Kidney (tissue), 14 donors: ENCODE results near the gene YJU2. TPM values are rescaled to one million over a fixed set of nuclear protein-coding genes. Genes with fewer than 3 reads are reported as not detected.

Experiments used
- DNase-seq, 5 donors: peaks; one replicate each; pipeline ENCODE4 v3.0.0-alpha.2; 2013 to 2020
- FAIRE-seq: peaks from 2 replicates; lab custom pipeline; 2012; peaks lifted over from hg19 to GRCh38; lab: Jason Lieb, UNC
- H3K27ac ChIP-seq, 2 donors: one replicate each; pipeline ENCODE4 v1.7.0; 2013; ENCODE audit warnings: low read depth in 2 of 2, low read length in 2 of 2, inconsistent platforms in 1 of 2
- H3K27me3 ChIP-seq: one replicate; pipeline ENCODE4 v1.7.1; 2013; ENCODE audit warnings: low read length, inconsistent platforms; ENCODE audit not compliant: control insufficient read depth, insufficient read depth
- H3K36me3 ChIP-seq, 3 donors: one replicate each; pipeline versions ENCODE4 v1.7.0 to v1.7.1; 2013; ENCODE audit warnings: low read length in 3 of 3, control low read depth in 1 of 3, inconsistent platforms in 1 of 3; ENCODE audit not compliant: insufficient read depth in 3 of 3, control insufficient read depth in 2 of 3
- H3K4me1 ChIP-seq, 3 donors: one replicate each; pipeline versions ENCODE4 v1.7.0 to v1.7.1; 2013; ENCODE audit warnings: low read length in 3 of 3, inconsistent platforms in 1 of 3, low read depth in 1 of 3; ENCODE audit not compliant: control insufficient read depth in 2 of 3, insufficient read depth in 2 of 3
- H3K4me3 ChIP-seq, 3 donors: one replicate each; pipeline versions ENCODE4 v1.7.0 to v1.8.1; 2013; ENCODE audit warnings: low read length in 3 of 3, control low read depth in 1 of 3, inconsistent platforms in 1 of 3
- H3K9ac ChIP-seq, 3 donors: one replicate each; pipeline versions ENCODE4 v1.7.0 to v1.7.1; 2013; ENCODE audit warnings: low read length in 3 of 3, control low read depth in 1 of 3, inconsistent platforms in 1 of 3
- H3K9me3 ChIP-seq, 3 donors: one replicate each; pipeline versions ENCODE4 v1.7.0 to v1.7.1; 2013; ENCODE audit warnings: low read length in 3 of 3, control low read depth in 1 of 3, inconsistent platforms in 1 of 3; ENCODE audit not compliant: control insufficient read depth in 2 of 3, insufficient read depth in 1 of 3
- intact Hi-C: fragments of 100-400 bp; cut with DNase I; formaldehyde crosslinking; loops from one replicate; pipeline ENCODE4 v1.11.1; 2022
- polyA plus RNA-seq: library from polyadenylated mRNA; stranded (reverse); fragments of 350-450 nt; fragmentation: Illumina TruSeq; extraction: RNeasy Lipid Tissue Mini Kit (QIAGEN cat#74804); gene quantifications from one replicate; pipeline ENCODE4 v1.2.3, GENCODE V29; 2014; ENCODE audit warnings: low read depth, low replicate concordance; ENCODE audit not compliant: insufficient read depth
- total RNA-seq: library from RNA; stranded (reverse); fragmentation: NEBNext Ultra II Directional; extraction: Animal tissue kit (Norgen Biotek cat#: 25700); gene quantifications from one replicate; pipeline ENCODE4 v1.2.1, GENCODE V29; 2021
- TF ChIP-seq, protein P1 (sequence below): IDR thresholded peaks from 3 replicates; pipeline ENCODE4 v1.5.1; 2012; ENCODE audit warnings: mild to moderate bottlenecking, moderate library complexity, borderline replicate concordance; ENCODE audit not compliant: insufficient read depth; ENCODE audit errors: extremely low read depth
- donor health status: control.
- donor health status: control.
- donor health status: control.
- donor health status: control.
- donor health status: control.
- donor health status: DM: yes; HTN: yes; CAD: no.
- donor health status: Normal renal cell carcinoma (clear cell type).

YJU2 gene
- total and polyA plus RNA-seq, 2 donors from 2014 or later, result 22.5 to 26.0 TPM

DNA sequence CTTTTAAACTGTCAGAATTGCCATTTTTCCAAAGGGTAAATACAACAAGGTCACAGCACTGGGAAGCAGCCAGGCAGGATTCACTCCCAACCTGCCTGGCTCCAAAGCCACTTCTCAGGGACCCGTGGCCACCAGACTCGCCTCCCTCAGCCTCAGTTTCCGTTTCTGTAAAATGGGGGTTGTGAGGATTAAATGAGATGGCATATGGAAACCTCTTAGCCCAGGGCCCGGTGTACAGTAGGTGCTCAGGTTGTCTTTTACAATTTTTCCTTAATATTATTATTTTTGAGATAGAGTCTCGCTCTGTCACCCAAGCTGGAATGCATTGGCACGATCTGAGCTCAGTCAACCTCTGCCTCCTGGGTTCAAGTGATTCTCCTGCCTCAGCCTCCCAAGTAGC is 10.1 kb downstream of the YJU2 start:
- DNase-seq (no peak), FAIRE-seq (no peak)
- H3K27me3 ChIP-seq, result no peaks in the 10 kb centered on the region
- H3K4me1 ChIP-seq, result no peaks in the 10 kb centered on the region
- H3K27ac ChIP-seq, result no peak overlapping the region
- H3K4me3 ChIP-seq, result no peak overlapping the region
- H3K9ac ChIP-seq, result no peak overlapping the region
- intact Hi-C loops, result no loop called here
- H3K9me3 ChIP-seq, result peaks cover 0 to 4% (median 0%) of the 10 kb centered on the region in 3 donors
- TF ChIP-seq, protein P1, sequence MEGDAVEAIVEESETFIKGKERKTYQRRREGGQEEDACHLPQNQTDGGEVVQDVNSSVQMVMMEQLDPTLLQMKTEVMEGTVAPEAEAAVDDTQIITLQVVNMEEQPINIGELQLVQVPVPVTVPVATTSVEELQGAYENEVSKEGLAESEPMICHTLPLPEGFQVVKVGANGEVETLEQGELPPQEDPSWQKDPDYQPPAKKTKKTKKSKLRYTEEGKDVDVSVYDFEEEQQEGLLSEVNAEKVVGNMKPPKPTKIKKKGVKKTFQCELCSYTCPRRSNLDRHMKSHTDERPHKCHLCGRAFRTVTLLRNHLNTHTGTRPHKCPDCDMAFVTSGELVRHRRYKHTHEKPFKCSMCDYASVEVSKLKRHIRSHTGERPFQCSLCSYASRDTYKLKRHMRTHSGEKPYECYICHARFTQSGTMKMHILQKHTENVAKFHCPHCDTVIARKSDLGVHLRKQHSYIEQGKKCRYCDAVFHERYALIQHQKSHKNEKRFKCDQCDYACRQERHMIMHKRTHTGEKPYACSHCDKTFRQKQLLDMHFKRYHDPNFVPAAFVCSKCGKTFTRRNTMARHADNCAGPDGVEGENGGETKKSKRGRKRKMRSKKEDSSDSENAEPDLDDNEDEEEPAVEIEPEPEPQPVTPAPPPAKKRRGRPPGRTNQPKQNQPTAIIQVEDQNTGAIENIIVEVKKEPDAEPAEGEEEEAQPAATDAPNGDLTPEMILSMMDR, result no peak
- H3K36me3 ChIP-seq, result peaks cover 9 to 36% (median 32%) of the 10 kb centered on the region in 3 donors

DNA sequence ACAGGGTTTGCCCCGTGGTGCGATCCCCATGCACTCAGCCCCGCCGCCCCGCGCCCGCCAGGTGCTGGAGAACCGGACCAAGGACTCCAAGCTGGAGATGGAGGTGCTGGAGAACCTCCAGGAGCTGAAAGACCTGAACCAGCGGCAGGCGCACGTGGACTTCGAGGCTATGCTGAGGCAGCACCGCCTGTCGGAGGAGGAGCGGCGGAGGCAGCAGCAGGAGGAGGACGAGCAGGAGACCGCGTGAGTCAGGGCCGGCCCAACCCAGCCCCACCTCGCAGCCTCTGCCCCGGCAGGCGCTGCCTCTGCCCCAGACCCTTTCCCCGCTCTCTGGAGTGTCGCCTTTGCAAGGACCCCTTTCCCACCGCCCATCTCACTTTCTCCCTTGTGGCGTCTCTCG is 11.3 kb downstream of the YJU2 start:
- Histone ChIP-seq H3K9ac (no peak overlapping the region), H3K27me3 (no peaks in the 10 kb centered on the region), H3K9me3 (peaks cover 0 to 4% (median 0%) of the 10 kb centered on the region in 3 donors), H3K27ac (no peak overlapping the region), H3K4me3 (no peak overlapping the region), H3K36me3 (peaks cover 9 to 34% (median 30%) of the 10 kb centered on the region in 3 donors), H3K4me1 (no peaks in the 10 kb centered on the region)
- FAIRE-seq (no peak), DNase-seq (no peak)
- TF ChIP-seq, protein P1, result no peak
- intact Hi-C loops, result no loop called here

GRCh38 chr19:4260613-4261191 is 13.8 kb downstream of the YJU2 start:
- Histone ChIP-seq H3K9me3 (peaks cover 0 to 4% (median 0%) of the 10 kb centered on the region in 3 donors), H3K9ac (no peak overlapping the region), H3K36me3 (peaks cover 3 to 23% (median 23%) of the 10 kb centered on the region in 3 donors), H3K4me1 (no peaks in the 10 kb centered on the region), H3K4me3 (no peak overlapping the region), H3K27ac (no peak overlapping the region), H3K27me3 (no peaks in the 10 kb centered on the region)
- TF ChIP-seq, protein P1, result no peak
- intact Hi-C loops, result no loop called here
- FAIRE-seq (no peak), DNase-seq (no peak)
